ENCODE results near the gene CTSA. TPM values are rescaled to one million over a fixed set of nuclear protein-coding genes. Genes with fewer than 3 reads are reported as not detected.

The CTSA gene
- total and polyA plus RNA-seq, 2 experiments from 2014 or later = 176 to 321 TPM

GRCh38 chr20:45921337-45922189 is 30.4 kb downstream of the CTSA start:
- Histone ChIP-seq H3K79me2 (ENCODE audit: insufficient read depth) (no peaks in the 10 kb centered on the region), H3K27me3 (replicated peaks; ENCODE audit: insufficient read depth) (no peaks in the 10 kb centered on the region), H3K4me1 (ENCODE audit: insufficient read depth) (peaks cover 6% of the 10 kb centered on the region), H3K4me2 (ENCODE audit: unreplicated experiment) (no peak overlapping the region), H3K9me3 (ENCODE audit: low read depth) (no peaks in the 10 kb centered on the region), H3K36me3 (ENCODE audit: low read depth) (no peaks in the 10 kb centered on the region), H2AFZ (no peak overlapping the region), H3F3A (ENCODE audit: insufficient read depth) (peaks cover 5% of the 10 kb centered on the region; the same call in 1 of the 2 replicates), H3K27ac (no peak overlapping the region), H3K4me3 (no peak overlapping the region), H3K9me2 (ENCODE audit: insufficient read depth) (no peaks in the 10 kb centered on the region), H3K9ac (no peak overlapping the region), H4K20me1 (ENCODE audit: insufficient read depth) (no peaks in the 10 kb centered on the region)
- DNase-seq = no peak
- WGBS, 2 experiments (ENCODE audit: low coverage in 1 of 2, low lambda C conversion rate in 2 of 2, missing lambda C conversion rate in 2 of 2) = 81% methylated on average over 11 of the region's 11 CpGs
- no peak for TF ChIP-seq EZH2phosphoT487 (IDR thresholded peaks at IDR 0.05; ENCODE audit: insufficient read depth, low read depth)
- in situ Hi-C loops (cut with MboI) = no loop called here

- Histone ChIP-seq H3K27ac (no peak overlapping the region), H3K4me2 (ENCODE audit: unreplicated experiment) (peak overlapping the region; percentile 74), H3K36me3 (ENCODE audit: low read depth) (no peaks in the 10 kb centered on the region), H3K9me3 (ENCODE audit: low read depth) (no peaks in the 10 kb centered on the region), H3K9ac (peak overlapping the region; percentile 53), H3K9me2 (ENCODE audit: insufficient read depth) (no peaks in the 10 kb centered on the region), H3K79me2 (ENCODE audit: insufficient read depth) (no peaks in the 10 kb centered on the region), H3K4me3 (peak overlapping the region; percentile 37), H4K20me1 (ENCODE audit: insufficient read depth) (no peaks in the 10 kb centered on the region), H3K27me3 (replicated peaks; ENCODE audit: insufficient read depth) (no peaks in the 10 kb centered on the region), H3F3A (ENCODE audit: insufficient read depth) (peaks cover 10% of the 10 kb centered on the region; the same call in 1 of the 2 replicates), H3K4me1 (ENCODE audit: insufficient read depth) (no peaks in the 10 kb centered on the region; the same call in none of the 2 replicates), H2AFZ (peak overlapping the region; percentile 80)
- in situ Hi-C loops (cut with MboI) = no loop called here
- TF ChIP-seq EZH2 (IDR thresholded peaks at IDR 0.05; ENCODE audit: insufficient read depth, poor library complexity, severe bottlenecking) = no peak
- TF ChIP-seq EZH2phosphoT487 (IDR thresholded peaks at IDR 0.05; ENCODE audit: insufficient read depth, low read depth) = no peak
- WGBS, 2 experiments (ENCODE audit: low coverage in 1 of 2, low lambda C conversion rate in 2 of 2, missing lambda C conversion rate in 2 of 2) = 30% methylated on average over 21 of the region's 21 CpGs
- DNase-seq = peak; percentile 73
Observed at GRCh38 chr20:45924391-45925261, 33.5 kb downstream of the CTSA start.

- Histone ChIP-seq H2AFZ (no peak overlapping the region), H3K4me3 (no peak overlapping the region), H3K9me2 (ENCODE audit: insufficient read depth) (no peaks in the 10 kb centered on the region), H3K9ac (no peak overlapping the region), H3F3A (ENCODE audit: insufficient read depth) (peaks cover 10% of the 10 kb centered on the region; the same call in 1 of the 2 replicates), H3K4me1 (ENCODE audit: insufficient read depth) (no peaks in the 10 kb centered on the region; the same call in none of the 2 replicates), H4K20me1 (ENCODE audit: insufficient read depth) (no peaks in the 10 kb centered on the region), H3K9me3 (ENCODE audit: low read depth) (no peaks in the 10 kb centered on the region), H3K27ac (no peak overlapping the region), H3K36me3 (ENCODE audit: low read depth) (no peaks in the 10 kb centered on the region), H3K79me2 (ENCODE audit: insufficient read depth) (no peaks in the 10 kb centered on the region), H3K27me3 (replicated peaks; ENCODE audit: insufficient read depth) (no peaks in the 10 kb centered on the region), H3K4me2 (ENCODE audit: unreplicated experiment) (no peak overlapping the region)
- WGBS, 2 experiments (ENCODE audit: low coverage in 1 of 2, low lambda C conversion rate in 2 of 2, missing lambda C conversion rate in 2 of 2) = 61 to 63% methylated on average over 9 of the region's 9 CpGs
- no peak for DNase-seq
- in situ Hi-C loops (cut with MboI) = no loop called here
- TF ChIP-seq EZH2phosphoT487 (IDR thresholded peaks at IDR 0.05; ENCODE audit: insufficient read depth, low read depth) = no peak
- TF ChIP-seq EZH2 (IDR thresholded peaks at IDR 0.05; ENCODE audit: insufficient read depth, poor library complexity, severe bottlenecking) = no peak
Observed at GRCh38 chr20:45925821-45926506, 34.8 kb downstream of the CTSA start.

GRCh38 chr20:45926731-45927070 is 35.6 kb downstream of the CTSA start:
- Histone ChIP-seq H3K4me1 (ENCODE audit: insufficient read depth) (no peaks in the 10 kb centered on the region; the same call in none of the 2 replicates), H2AFZ (no peak overlapping the region), H3K4me3 (no peak overlapping the region), H3K9me2 (ENCODE audit: insufficient read depth) (no peaks in the 10 kb centered on the region), H3K36me3 (ENCODE audit: low read depth) (no peaks in the 10 kb centered on the region), H3K79me2 (ENCODE audit: insufficient read depth) (0 out of 2 replicates have a peak, but pooled peaks cover 4% of the 10 kb centered on the region), H3K9me3 (ENCODE audit: low read depth) (no peaks in the 10 kb centered on the region), H3K4me2 (ENCODE audit: unreplicated experiment) (no peak overlapping the region), H4K20me1 (ENCODE audit: insufficient read depth) (no peaks in the 10 kb centered on the region), H3K27me3 (replicated peaks; ENCODE audit: insufficient read depth) (no peaks in the 10 kb centered on the region), H3F3A (ENCODE audit: insufficient read depth) (peaks cover 10% of the 10 kb centered on the region; the same call in 1 of the 2 replicates), H3K27ac (no peak overlapping the region), H3K9ac (no peak overlapping the region)
- TF ChIP-seq EZH2phosphoT487 (IDR thresholded peaks at IDR 0.05; ENCODE audit: insufficient read depth, low read depth) (no peak), EZH2 (IDR thresholded peaks at IDR 0.05; ENCODE audit: insufficient read depth, poor library complexity, severe bottlenecking) (no peak)
- WGBS, 2 experiments (ENCODE audit: low coverage in 1 of 2, low lambda C conversion rate in 2 of 2, missing lambda C conversion rate in 2 of 2) = 27 to 38% methylated on average over 2 of the region's 2 CpGs
- in situ Hi-C loops (cut with MboI) = no loop called here
- DNase-seq = no peak

Data from GM23248 (cell line).